WTC11 (cell line): ENCODE data around the gene ZFAND6.

Source experiments
- PRRX2 ChIP-seq: fragments of 250-450 bp; sonication (Bioruptor Pico); IDR thresholded peaks from 2 replicates; pipeline ENCODE4 v1.8.0; 2021; ENCODE audit warnings: mild to moderate bottlenecking
- ZNF138 ChIP-seq: sonication (generic); formaldehyde crosslinking; conservative IDR thresholded peaks from 2 replicates; pipeline ENCODE4 v1.8.1; 2022; ENCODE audit warnings: mild to moderate bottlenecking, moderate library complexity, missing genetic modification reagents
- TF ChIP-seq, protein P1 (sequence below): sonication (generic); formaldehyde crosslinking; IDR thresholded peaks from 2 replicates; pipeline ENCODE4 v1.8.0; 2022; ENCODE audit warnings: mild to moderate bottlenecking, missing genetic modification reagents
- TF ChIP-seq, protein P2 (sequence below): fragments of 200-600 bp; IDR thresholded peaks from 2 replicates; pipeline ENCODE4 v1.8.0; 2022; ENCODE audit warnings: antibody characterized with exemption

DNA sequence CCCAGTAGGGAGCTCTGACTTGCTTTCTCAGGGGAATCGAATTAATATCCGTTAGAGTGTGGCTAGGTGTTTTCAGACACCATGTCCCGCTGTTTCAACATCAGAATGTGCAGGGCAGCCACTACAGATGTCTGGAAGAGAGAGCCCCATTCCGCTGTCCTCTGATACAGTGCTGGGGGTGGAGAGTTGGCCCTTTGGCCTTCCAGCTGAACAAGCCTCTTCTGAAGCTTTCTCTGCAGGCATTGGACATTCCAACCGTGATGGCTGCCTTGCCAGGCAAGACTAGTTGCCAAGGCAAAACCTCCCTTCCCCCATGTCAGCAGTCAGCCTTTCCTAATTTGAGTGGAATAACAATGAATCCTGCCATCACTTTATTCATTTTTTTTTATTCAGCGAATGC is 94.9 kb downstream of the ZFAND6 start:
- TF ChIP-seq, protein P1, sequence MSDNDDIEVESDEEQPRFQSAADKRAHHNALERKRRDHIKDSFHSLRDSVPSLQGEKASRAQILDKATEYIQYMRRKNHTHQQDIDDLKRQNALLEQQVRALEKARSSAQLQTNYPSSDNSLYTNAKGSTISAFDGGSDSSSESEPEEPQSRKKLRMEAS (CRISPR knock-in tag): no peak
- TF ChIP-seq, protein P2, sequence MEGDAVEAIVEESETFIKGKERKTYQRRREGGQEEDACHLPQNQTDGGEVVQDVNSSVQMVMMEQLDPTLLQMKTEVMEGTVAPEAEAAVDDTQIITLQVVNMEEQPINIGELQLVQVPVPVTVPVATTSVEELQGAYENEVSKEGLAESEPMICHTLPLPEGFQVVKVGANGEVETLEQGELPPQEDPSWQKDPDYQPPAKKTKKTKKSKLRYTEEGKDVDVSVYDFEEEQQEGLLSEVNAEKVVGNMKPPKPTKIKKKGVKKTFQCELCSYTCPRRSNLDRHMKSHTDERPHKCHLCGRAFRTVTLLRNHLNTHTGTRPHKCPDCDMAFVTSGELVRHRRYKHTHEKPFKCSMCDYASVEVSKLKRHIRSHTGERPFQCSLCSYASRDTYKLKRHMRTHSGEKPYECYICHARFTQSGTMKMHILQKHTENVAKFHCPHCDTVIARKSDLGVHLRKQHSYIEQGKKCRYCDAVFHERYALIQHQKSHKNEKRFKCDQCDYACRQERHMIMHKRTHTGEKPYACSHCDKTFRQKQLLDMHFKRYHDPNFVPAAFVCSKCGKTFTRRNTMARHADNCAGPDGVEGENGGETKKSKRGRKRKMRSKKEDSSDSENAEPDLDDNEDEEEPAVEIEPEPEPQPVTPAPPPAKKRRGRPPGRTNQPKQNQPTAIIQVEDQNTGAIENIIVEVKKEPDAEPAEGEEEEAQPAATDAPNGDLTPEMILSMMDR: no peak
- TF ChIP-seq ZNF138 (CRISPR knock-in tag) (no peak), PRRX2 (no peak)
